ENCODE measurements around the gene TAF1D.

The TAF1D gene

GRCh38 chr11:93724089-93724488 is 17.2 kb downstream of the TAF1D start:
- no peak for DNase-seq (ENCODE audit: low spot score)
- no peak for TF ChIP-seq CTCF (IDR thresholded peaks at IDR 0.05)
- no peak overlapping the region for H3K4me3 ChIP-seq
- H3K27ac ChIP-seq: no peak overlapping the region

GRCh38 chr11:93720522-93720921 is 20.8 kb downstream of the TAF1D start:
- DNase-seq (ENCODE audit: low spot score): no peak
- H3K4me3 ChIP-seq: no peak overlapping the region
- no peak for TF ChIP-seq CTCF (IDR thresholded peaks at IDR 0.05)

GRCh38 chr11:93719310-93719709 is 22.0 kb downstream of the TAF1D start:
- no peak for TF ChIP-seq CTCF (IDR thresholded peaks at IDR 0.05)
- DNase-seq (ENCODE audit: low spot score): no peak
- Histone ChIP-seq H3K4me3 (no peak overlapping the region), H3K27ac (no peak overlapping the region)

More at GRCh38 chr11:93720522-93720921, 20.8 kb downstream of the TAF1D start:
- H3K27ac ChIP-seq: no peak overlapping the region

- no peak overlapping the region for H3K27ac ChIP-seq
Observed at GRCh38 chr11:93718057-93718563, 23.2 kb downstream of the TAF1D start.

GRCh38 chr11:93717501-93717900 is 23.8 kb downstream of the TAF1D start:
- H3K4me3 ChIP-seq: no peak overlapping the region
- no peak overlapping the region for H3K27ac ChIP-seq
- TF ChIP-seq CTCF (IDR thresholded peaks at IDR 0.05): no peak

More at GRCh38 chr11:93718057-93718563, 23.2 kb downstream of the TAF1D start:
- DNase-seq (ENCODE audit: low spot score): no peak
- no peak overlapping the region for H3K4me3 ChIP-seq
- TF ChIP-seq CTCF (IDR thresholded peaks at IDR 0.05): no peak

GRCh38 chr11:93715797-93716396 is 25.4 kb downstream of the TAF1D start:
- TF ChIP-seq CTCF (IDR thresholded peaks at IDR 0.05): no peak
- H3K4me3 ChIP-seq: no peak overlapping the region
- no peak overlapping the region for H3K27ac ChIP-seq
- DNase-seq (ENCODE audit: low spot score): no peak

More at GRCh38 chr11:93717501-93717900, 23.8 kb downstream of the TAF1D start:
- DNase-seq (ENCODE audit: low spot score): no peak

- TF ChIP-seq CTCF (IDR thresholded peaks at IDR 0.05): no peak
- DNase-seq (ENCODE audit: low spot score): no peak
- Histone ChIP-seq H3K4me3 (no peak overlapping the region), H3K27ac (no peak overlapping the region)
Observed at GRCh38 chr11:93712678-93713077, 28.6 kb downstream of the TAF1D start.

All from coronary artery (tissue), 2 donors.